HCT116 (cell line): ENCODE measurements around the gene SUSD6.

Experiments
- EGR1 ChIP-seq: IDR thresholded peaks from 2 replicates; pipeline ENCODE4 v1.6.1; 2012; ENCODE audit warnings: low read depth
- EZH2phosphoT487 ChIP-seq: fragments of 200-600 bp; IDR thresholded peaks from 2 replicates; pipeline ENCODE4 v1.6.1; 2018; ENCODE audit warnings: antibody characterized with exemption, borderline replicate concordance
- FOSL1 ChIP-seq: IDR thresholded peaks from 2 replicates; pipeline ENCODE4 v1.6.1; 2012; ENCODE audit warnings: low read depth
- POLR2AphosphoS5 ChIP-seq: IDR thresholded peaks from 2 replicates; pipeline ENCODE4 v1.6.1; 2011; ENCODE audit warnings: mild to moderate bottlenecking, low read depth, low read length, moderate library complexity
- SIN3A ChIP-seq: IDR thresholded peaks from 2 replicates; pipeline ENCODE4 v1.6.1; 2012; ENCODE audit warnings: low read depth
- ZBTB33 ChIP-seq: IDR thresholded peaks from 2 replicates; pipeline ENCODE4 v1.6.1; 2011; ENCODE audit warnings: mild to moderate bottlenecking, low read length, moderate library complexity; ENCODE audit not compliant: insufficient replicate concordance; ENCODE audit errors: extremely low read depth
- TF ChIP-seq, protein P1 (sequence below), 3 experiments: fragments of 200-600 bp in 1 of 3; sonication (generic) in 1 of 3; IDR thresholded peaks in 2 of 3; conservative IDR thresholded peaks in 1 of 3; 2 replicates each; pipeline ENCODE4 v1.5.1; 2012 to 2017; ENCODE audit warnings: low read depth in 2 of 3, low read length in 2 of 3, antibody characterized with exemption in 1 of 3, borderline replicate concordance in 1 of 3, control low read depth in 1 of 3, mild to moderate bottlenecking in 1 of 3, mixed read lengths in 1 of 3, mixed run types in 1 of 3, moderate library complexity in 1 of 3; ENCODE audit not compliant: insufficient read depth in 1 of 3
- TF ChIP-seq, protein P2 (sequence below): IDR thresholded peaks from 2 replicates; pipeline ENCODE4 v1.6.1; 2012

DNA sequence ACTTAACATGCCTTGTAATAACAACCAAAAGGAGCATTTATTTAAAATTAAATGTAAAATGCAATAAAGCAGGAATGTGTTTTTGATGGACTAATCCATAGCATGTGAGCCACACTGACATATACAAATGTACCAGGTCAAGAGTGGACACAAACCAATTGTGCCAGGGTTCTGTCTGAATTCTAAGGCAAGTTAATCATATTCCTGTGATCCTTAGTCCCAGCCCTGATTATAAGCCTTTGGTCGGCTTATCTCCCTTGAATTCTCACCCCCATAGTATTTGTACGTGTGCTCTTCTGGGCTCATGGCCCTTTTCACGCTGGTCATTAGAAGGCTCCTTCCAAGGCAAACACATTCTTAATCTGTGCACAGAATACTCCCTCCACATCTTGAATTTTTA, 144.9 kb downstream of the SUSD6 start:
- no peak for TF ChIP-seq FOSL1
- no peak for TF ChIP-seq SIN3A
- TF ChIP-seq, protein P1, sequence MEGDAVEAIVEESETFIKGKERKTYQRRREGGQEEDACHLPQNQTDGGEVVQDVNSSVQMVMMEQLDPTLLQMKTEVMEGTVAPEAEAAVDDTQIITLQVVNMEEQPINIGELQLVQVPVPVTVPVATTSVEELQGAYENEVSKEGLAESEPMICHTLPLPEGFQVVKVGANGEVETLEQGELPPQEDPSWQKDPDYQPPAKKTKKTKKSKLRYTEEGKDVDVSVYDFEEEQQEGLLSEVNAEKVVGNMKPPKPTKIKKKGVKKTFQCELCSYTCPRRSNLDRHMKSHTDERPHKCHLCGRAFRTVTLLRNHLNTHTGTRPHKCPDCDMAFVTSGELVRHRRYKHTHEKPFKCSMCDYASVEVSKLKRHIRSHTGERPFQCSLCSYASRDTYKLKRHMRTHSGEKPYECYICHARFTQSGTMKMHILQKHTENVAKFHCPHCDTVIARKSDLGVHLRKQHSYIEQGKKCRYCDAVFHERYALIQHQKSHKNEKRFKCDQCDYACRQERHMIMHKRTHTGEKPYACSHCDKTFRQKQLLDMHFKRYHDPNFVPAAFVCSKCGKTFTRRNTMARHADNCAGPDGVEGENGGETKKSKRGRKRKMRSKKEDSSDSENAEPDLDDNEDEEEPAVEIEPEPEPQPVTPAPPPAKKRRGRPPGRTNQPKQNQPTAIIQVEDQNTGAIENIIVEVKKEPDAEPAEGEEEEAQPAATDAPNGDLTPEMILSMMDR (IDR thresholded peaks at IDR 0.05 in 2 of 3, conservative IDR thresholded peaks at IDR 0.05 in 1 of 3; ENCODE audit: borderline replicate concordance in 1 of 3, insufficient read depth in 1 of 3, low read depth in 2 of 3, low read length in 2 of 3) = no peak
- no peak for TF ChIP-seq ZBTB33
- TF ChIP-seq, protein P2, sequence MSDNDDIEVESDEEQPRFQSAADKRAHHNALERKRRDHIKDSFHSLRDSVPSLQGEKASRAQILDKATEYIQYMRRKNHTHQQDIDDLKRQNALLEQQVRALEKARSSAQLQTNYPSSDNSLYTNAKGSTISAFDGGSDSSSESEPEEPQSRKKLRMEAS = no peak
- no peak for TF ChIP-seq EGR1
- no peak for TF ChIP-seq EZH2phosphoT487
- no peak for TF ChIP-seq POLR2AphosphoS5
